Epithelial cell of proximal tubule (primary cell): ENCODE data around the gene LRRN1. TPM values are rescaled to one million over a fixed set of nuclear protein-coding genes. Genes with fewer than 3 reads are reported as not detected.

Experiments used
- DNase-seq: peaks from one replicate; pipeline ENCODE4 v3.0.0-alpha.2; 2011; ENCODE audit warnings: low read depth
- H3K4me3 ChIP-seq: 2 replicates; pipeline ENCODE4 v1.5.1; 2011; ENCODE audit warnings: low read depth, mild to moderate bottlenecking, low read length
- total RNA-seq: library from RNA; depleted of rRNA; stranded (reverse); fragments of >200 nt; gene quantifications from 2 replicates; pipeline ENCODE4 v1.2.3, GENCODE V29; 2015
- TF ChIP-seq, protein P1 (sequence below): conservative IDR thresholded peaks from 2 replicates; pipeline ENCODE4 v1.5.1; 2012; ENCODE audit warnings: low read depth, mild to moderate bottlenecking, low read length

LRRN1 gene
- total RNA-seq, 1 donor from 2014 or later, result 2.6 TPM

- H3K4me3 ChIP-seq, result no peak overlapping the region
- no peak for DNase-seq
- TF ChIP-seq, protein P1, sequence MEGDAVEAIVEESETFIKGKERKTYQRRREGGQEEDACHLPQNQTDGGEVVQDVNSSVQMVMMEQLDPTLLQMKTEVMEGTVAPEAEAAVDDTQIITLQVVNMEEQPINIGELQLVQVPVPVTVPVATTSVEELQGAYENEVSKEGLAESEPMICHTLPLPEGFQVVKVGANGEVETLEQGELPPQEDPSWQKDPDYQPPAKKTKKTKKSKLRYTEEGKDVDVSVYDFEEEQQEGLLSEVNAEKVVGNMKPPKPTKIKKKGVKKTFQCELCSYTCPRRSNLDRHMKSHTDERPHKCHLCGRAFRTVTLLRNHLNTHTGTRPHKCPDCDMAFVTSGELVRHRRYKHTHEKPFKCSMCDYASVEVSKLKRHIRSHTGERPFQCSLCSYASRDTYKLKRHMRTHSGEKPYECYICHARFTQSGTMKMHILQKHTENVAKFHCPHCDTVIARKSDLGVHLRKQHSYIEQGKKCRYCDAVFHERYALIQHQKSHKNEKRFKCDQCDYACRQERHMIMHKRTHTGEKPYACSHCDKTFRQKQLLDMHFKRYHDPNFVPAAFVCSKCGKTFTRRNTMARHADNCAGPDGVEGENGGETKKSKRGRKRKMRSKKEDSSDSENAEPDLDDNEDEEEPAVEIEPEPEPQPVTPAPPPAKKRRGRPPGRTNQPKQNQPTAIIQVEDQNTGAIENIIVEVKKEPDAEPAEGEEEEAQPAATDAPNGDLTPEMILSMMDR, result no peak
Observed at GRCh38 chr3:3783696-3784095, 15.5 kb upstream of the LRRN1 start.

- TF ChIP-seq, protein P1, result no peak
- DNase-seq, result no peak
- H3K4me3 ChIP-seq, result no peak overlapping the region
Observed at GRCh38 chr3:3792391-3792790, 6.8 kb upstream of the LRRN1 start.

DNA sequence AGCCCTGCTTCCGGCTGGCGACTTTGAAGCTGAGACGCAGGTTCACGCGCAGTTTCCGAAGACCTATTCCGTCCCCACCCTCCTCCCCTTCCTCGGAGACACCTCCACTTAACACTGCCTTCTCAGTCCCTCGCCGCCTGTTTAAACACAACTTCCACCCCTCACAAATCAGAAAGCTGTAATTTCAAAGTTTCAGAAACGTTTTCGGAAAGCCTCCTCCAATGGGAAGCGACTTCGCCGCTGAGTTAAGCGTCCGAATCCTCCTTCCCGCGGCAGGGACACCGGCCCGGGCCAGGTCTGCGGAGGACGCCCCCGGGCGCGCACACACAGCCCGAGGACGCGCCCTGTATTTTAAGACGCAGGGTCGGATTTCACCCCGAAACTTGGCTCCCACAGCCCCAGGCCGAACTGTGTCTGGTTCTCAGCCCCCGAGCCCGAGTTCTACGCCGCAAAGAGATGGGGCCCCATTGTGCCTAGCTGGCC lies 559 bp upstream of the LRRN1 start:
- no peak for DNase-seq
- peak overlapping the region; percentile 55 for H3K4me3 ChIP-seq
- TF ChIP-seq, protein P1, result no peak

GRCh38 chr3:3800080-3800455 lies 837 bp downstream of the LRRN1 start:
- peak overlapping the region; percentile 55 for H3K4me3 ChIP-seq
- DNase-seq, result no peak
- TF ChIP-seq, protein P1, result no peak

DNA sequence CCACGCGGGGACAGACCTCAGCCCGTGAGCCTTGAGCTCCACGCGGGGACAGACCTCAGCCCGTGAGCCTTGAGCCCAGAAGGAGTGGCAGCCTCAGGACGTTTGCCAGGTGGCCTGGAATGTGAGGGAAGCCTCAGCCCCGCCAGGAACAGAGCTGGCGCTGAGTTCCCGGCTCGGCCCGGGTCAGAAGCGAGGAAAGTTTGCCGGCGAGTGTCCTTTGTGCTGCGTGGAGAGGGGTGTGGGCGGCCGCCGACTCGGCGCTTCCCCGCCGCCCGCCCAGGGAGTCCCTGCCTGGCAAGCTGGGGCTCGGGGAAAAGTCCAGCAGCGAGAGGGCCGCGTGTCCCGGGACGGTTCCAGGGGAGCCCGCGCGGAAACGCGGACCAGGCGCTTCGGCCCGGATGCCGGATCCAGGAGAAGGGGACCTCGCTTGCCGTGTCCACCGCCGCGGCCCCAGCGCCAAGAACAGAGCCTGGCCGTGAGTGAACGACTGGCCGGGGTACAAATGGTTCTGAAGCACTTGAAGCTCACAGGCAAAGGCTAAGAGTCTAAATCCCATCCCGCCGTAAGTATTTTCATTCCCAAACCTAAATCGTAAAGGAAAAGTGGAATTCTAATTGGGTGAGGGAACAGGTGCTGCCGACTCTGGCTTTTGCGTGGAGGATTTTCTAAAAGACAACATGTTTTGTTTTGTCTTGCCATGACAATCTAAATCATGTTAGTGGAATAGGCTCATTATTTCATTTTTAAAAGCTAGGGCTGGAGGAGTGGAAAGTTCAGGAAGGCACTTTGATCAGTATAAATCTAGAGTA lies 1.7 kb downstream of the LRRN1 start:
- TF ChIP-seq, protein P1, result no peak
- DNase-seq, result no peak
- H3K4me3 ChIP-seq, result peak overlapping the region; percentile 55

DNA sequence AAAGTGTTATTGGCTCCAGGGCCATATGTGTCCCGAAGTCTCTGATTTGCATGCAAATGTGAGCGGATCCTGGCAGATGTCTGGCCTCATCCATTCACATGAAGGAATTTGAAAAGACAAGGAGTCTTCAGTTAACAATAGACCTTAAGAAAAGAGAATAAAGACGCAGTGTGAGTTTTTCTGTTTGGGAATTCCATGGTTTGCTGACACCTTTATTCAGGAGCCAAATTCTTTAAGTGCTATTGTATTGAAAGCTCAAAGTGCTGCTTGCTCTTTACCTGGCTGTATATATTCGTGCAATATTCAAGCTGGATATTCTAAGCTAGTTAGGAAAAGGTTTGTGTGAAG lies 2.2 kb downstream of the LRRN1 start:
- H3K4me3 ChIP-seq, result no peak overlapping the region
- DNase-seq, result no peak
- TF ChIP-seq, protein P1, result no peak

DNA sequence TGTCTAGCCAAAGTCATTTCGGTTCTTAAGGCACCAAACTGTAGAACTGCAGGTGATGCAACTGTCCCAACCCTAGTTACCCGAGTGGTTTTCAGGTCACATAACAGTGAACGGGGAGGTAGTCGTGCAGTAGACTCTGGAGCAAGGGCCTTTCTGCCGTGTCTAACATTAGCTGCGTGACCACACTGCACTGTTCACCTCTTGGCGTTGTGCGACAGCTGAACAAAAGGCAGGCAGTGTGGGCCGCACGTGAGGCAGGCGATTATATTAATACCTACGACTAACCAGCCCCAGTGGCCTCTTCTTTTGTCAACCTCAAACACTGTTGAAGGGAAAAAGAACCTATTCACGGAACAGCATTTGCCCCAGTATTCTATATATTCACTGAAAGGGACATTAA lies 2.8 kb downstream of the LRRN1 start:
- TF ChIP-seq, protein P1, result no peak
- H3K4me3 ChIP-seq, result no peak overlapping the region
- DNase-seq, result no peak
